ENCODE results near the gene TSR1. TPM values are rescaled to one million over a fixed set of nuclear protein-coding genes. Genes with fewer than 3 reads are reported as not detected.

The TSR1 gene
- total and polyA plus RNA-seq, 2 experiments from 2014 or later = 45.7 to 73.3 TPM

GRCh38 chr17:2363318-2363717 is 27.1 kb upstream of the TSR1 start:
- no peaks in the 10 kb centered on the region for H3K27me3 ChIP-seq (replicated peaks; ENCODE audit: insufficient read depth)
- TF ChIP-seq EZH2 (IDR thresholded peaks at IDR 0.05; ENCODE audit: insufficient read depth, poor library complexity, severe bottlenecking) = no peak
- TF ChIP-seq EZH2phosphoT487 (IDR thresholded peaks at IDR 0.05; ENCODE audit: insufficient read depth, low read depth) = no peak
- no peaks in the 10 kb centered on the region for H3K9me3 ChIP-seq (ENCODE audit: low read depth)
- H3F3A ChIP-seq (ENCODE audit: insufficient read depth) = peaks cover 10% of the 10 kb centered on the region
- no peak overlapping the region for H3K27ac ChIP-seq
- H4K20me1 ChIP-seq (ENCODE audit: insufficient read depth) = no peaks in the 10 kb centered on the region
- 96 to 99% methylated on average over 17 to 21 of the region's 21 CpGs for WGBS, 2 experiments (ENCODE audit: low coverage in 1 of 2, low lambda C conversion rate in 2 of 2, missing lambda C conversion rate in 2 of 2)
- in situ Hi-C loops (cut with MboI) = no loop called here
- H3K9ac ChIP-seq = no peak overlapping the region
- no peak for DNase-seq
- H3K4me2 ChIP-seq (ENCODE audit: unreplicated experiment) = no peak overlapping the region
- H3K79me2 ChIP-seq (ENCODE audit: insufficient read depth) = no peaks in the 10 kb centered on the region
- H2AFZ ChIP-seq = no peak overlapping the region
- no peaks in the 10 kb centered on the region for H3K9me2 ChIP-seq (ENCODE audit: insufficient read depth)
- peaks cover 7% of the 10 kb centered on the region for H3K4me1 ChIP-seq (ENCODE audit: insufficient read depth)
- H3K36me3 ChIP-seq (ENCODE audit: low read depth) = no peaks in the 10 kb centered on the region
- no peak overlapping the region for H3K4me3 ChIP-seq

- H3K9ac ChIP-seq = no peak overlapping the region
- H3K9me3 ChIP-seq (ENCODE audit: low read depth) = no peaks in the 10 kb centered on the region
- H3K27me3 ChIP-seq (replicated peaks; ENCODE audit: insufficient read depth) = no peaks in the 10 kb centered on the region
- in situ Hi-C loops (cut with MboI) = no loop called here
- H2AFZ ChIP-seq = no peak overlapping the region
- H3K9me2 ChIP-seq (ENCODE audit: insufficient read depth) = no peaks in the 10 kb centered on the region
- H3K4me1 ChIP-seq (ENCODE audit: insufficient read depth) = peaks cover 7% of the 10 kb centered on the region
- no peaks in the 10 kb centered on the region for H4K20me1 ChIP-seq (ENCODE audit: insufficient read depth)
- no peak for DNase-seq
- no peak overlapping the region for H3K4me3 ChIP-seq
- no peaks in the 10 kb centered on the region for H3K79me2 ChIP-seq (ENCODE audit: insufficient read depth)
- TF ChIP-seq EZH2phosphoT487 (IDR thresholded peaks at IDR 0.05; ENCODE audit: insufficient read depth, low read depth) = no peak
- TF ChIP-seq EZH2 (IDR thresholded peaks at IDR 0.05; ENCODE audit: insufficient read depth, poor library complexity, severe bottlenecking) = no peak
- 98 to 99% methylated on average over 12 to 14 of the region's 14 CpGs for WGBS, 2 experiments (ENCODE audit: low coverage in 1 of 2, low lambda C conversion rate in 2 of 2, missing lambda C conversion rate in 2 of 2)
- H3F3A ChIP-seq (ENCODE audit: insufficient read depth) = peaks cover 13% of the 10 kb centered on the region
- no peaks in the 10 kb centered on the region for H3K36me3 ChIP-seq (ENCODE audit: low read depth)
- no peak overlapping the region for H3K27ac ChIP-seq
- no peak overlapping the region for H3K4me2 ChIP-seq (ENCODE audit: unreplicated experiment)
These were observed 26.6 kb upstream of the TSR1 start for GRCh38 chr17:2362881-2363280.

GRCh38 chr17:2362416-2362815 is 26.2 kb upstream of the TSR1 start:
- no peaks in the 10 kb centered on the region for H3K79me2 ChIP-seq (ENCODE audit: insufficient read depth)
- no peak for TF ChIP-seq EZH2phosphoT487 (IDR thresholded peaks at IDR 0.05; ENCODE audit: insufficient read depth, low read depth)
- no peak for TF ChIP-seq EZH2 (IDR thresholded peaks at IDR 0.05; ENCODE audit: insufficient read depth, poor library complexity, severe bottlenecking)
- no peak for DNase-seq
- no peaks in the 10 kb centered on the region for H3K27me3 ChIP-seq (replicated peaks; ENCODE audit: insufficient read depth)
- no peaks in the 10 kb centered on the region for H4K20me1 ChIP-seq (ENCODE audit: insufficient read depth)
- no peak overlapping the region for H3K4me3 ChIP-seq
- H3K4me1 ChIP-seq (ENCODE audit: insufficient read depth) = peaks cover 7% of the 10 kb centered on the region
- no peaks in the 10 kb centered on the region for H3K9me3 ChIP-seq (ENCODE audit: low read depth)
- no peaks in the 10 kb centered on the region for H3K36me3 ChIP-seq (ENCODE audit: low read depth)
- no peak overlapping the region for H2AFZ ChIP-seq
- no peak overlapping the region for H3K4me2 ChIP-seq (ENCODE audit: unreplicated experiment)
- no peak overlapping the region for H3K9ac ChIP-seq
- peaks cover 13% of the 10 kb centered on the region for H3F3A ChIP-seq (ENCODE audit: insufficient read depth)
- no peaks in the 10 kb centered on the region for H3K9me2 ChIP-seq (ENCODE audit: insufficient read depth)
- H3K27ac ChIP-seq = no peak overlapping the region
- in situ Hi-C loops (cut with MboI) = no loop called here
- 96 to 99% methylated on average over 9 to 19 of the region's 19 CpGs for WGBS, 2 experiments (ENCODE audit: low coverage in 1 of 2, low lambda C conversion rate in 2 of 2, missing lambda C conversion rate in 2 of 2)

- no peaks in the 10 kb centered on the region for H3K9me3 ChIP-seq (ENCODE audit: low read depth)
- in situ Hi-C loops (cut with MboI) = no loop called here
- no peak overlapping the region for H2AFZ ChIP-seq
- H4K20me1 ChIP-seq (ENCODE audit: insufficient read depth) = no peaks in the 10 kb centered on the region
- H3K4me2 ChIP-seq (ENCODE audit: unreplicated experiment) = no peak overlapping the region
- no peaks in the 10 kb centered on the region for H3K9me2 ChIP-seq (ENCODE audit: insufficient read depth)
- 96 to 99% methylated on average over 8 to 20 of the region's 20 CpGs for WGBS, 2 experiments (ENCODE audit: low coverage in 1 of 2, low lambda C conversion rate in 2 of 2, missing lambda C conversion rate in 2 of 2)
- H3K4me3 ChIP-seq = no peak overlapping the region
- no peak for TF ChIP-seq EZH2 (IDR thresholded peaks at IDR 0.05; ENCODE audit: insufficient read depth, poor library complexity, severe bottlenecking)
- no peak for TF ChIP-seq EZH2phosphoT487 (IDR thresholded peaks at IDR 0.05; ENCODE audit: insufficient read depth, low read depth)
- H3K27ac ChIP-seq = no peak overlapping the region
- no peak overlapping the region for H3K9ac ChIP-seq
- no peaks in the 10 kb centered on the region for H3K36me3 ChIP-seq (ENCODE audit: low read depth)
- peaks cover 7% of the 10 kb centered on the region for H3K4me1 ChIP-seq (ENCODE audit: insufficient read depth)
- no peaks in the 10 kb centered on the region for H3K79me2 ChIP-seq (ENCODE audit: insufficient read depth)
- peaks cover 13% of the 10 kb centered on the region for H3F3A ChIP-seq (ENCODE audit: insufficient read depth)
- H3K27me3 ChIP-seq (replicated peaks; ENCODE audit: insufficient read depth) = no peaks in the 10 kb centered on the region
- no peak for DNase-seq
These were observed 25.8 kb upstream of the TSR1 start for GRCh38 chr17:2362016-2362415.

Measured in GM23248 (cell line).